Stimulated activated CD4-positive, alpha-beta T cell treated with anti-CD3 and anti-CD28 coated beads, TNF-alpha, amount 100 ng/mL, for 4 hours (primary cell): ENCODE results near the gene UBL3.

ENCODE experiments used
- DNase-seq, 3 experiments: peaks; one replicate each; pipeline ENCODE4 v3.0.0-alpha.2; 2020; ENCODE audit warnings: low read depth in 3 of 3

UBL3 gene

DNA sequence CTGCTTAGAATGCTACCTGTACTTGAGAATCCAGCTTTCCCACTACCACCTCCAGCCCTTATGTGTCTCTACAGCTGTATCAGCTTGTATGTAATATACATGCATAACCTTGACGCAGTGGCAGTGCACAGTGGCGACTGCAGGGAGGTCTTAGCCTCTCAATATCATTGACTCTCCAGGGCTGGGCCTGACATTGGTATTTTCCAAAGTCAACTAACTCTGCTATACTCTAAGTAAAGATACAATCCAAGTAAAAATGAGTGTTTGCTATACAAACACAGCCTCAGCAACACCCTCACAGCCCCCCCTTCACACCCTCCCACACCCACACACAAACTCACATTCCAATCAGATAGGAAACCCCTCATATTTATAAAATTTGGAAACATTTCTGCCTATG, 6.7 kb upstream of the UBL3 start:
- no peak for DNase-seq

GRCh38 chr13:29856426-29856825, 6.0 kb upstream of the UBL3 start:
- DNase-seq: no peak

GRCh38 chr13:29855784-29856183, 5.4 kb upstream of the UBL3 start:
- no peak for DNase-seq

DNA sequence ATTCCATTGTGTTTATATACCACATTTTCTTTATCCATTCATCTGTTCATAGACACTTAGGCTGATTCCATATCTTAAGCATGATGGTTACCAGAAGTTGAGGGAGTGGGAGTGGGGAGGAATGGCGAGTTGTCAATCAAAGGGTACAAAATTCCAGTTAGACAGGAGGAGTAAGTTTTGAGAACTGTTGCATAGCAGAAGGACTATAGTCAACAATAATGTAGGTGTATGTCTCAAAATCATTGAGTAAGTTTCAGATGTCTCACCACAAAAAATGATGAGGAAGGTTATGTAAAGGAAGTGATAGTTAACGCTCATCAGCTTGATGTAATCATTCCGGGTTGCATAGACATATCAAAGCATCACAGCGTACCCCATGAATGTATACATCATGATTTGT, 4.6 kb upstream of the UBL3 start:
- DNase-seq: no peak

DNA sequence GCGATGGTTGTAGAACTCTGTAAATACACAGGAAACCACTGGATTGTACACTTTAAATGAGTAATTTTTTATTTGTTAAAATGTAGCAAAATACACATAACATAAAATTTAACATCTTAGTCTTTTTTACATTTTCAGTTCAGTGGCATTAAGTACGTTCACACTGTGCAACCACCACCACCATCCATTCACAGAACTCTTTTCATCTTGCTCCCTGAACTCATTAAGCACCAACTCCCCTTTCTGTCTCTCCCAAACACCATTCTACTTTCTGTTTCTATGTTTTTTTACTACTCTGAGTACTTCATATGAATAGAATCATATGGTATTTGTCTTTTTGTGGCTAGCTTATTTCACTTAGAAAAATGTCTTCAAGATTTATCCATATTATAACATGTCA, 2.7 kb upstream of the UBL3 start:
- DNase-seq: no peak

- no peak for DNase-seq
Measured at GRCh38 chr13:29852472-29853054, 2.1 kb upstream of the UBL3 start.

DNA sequence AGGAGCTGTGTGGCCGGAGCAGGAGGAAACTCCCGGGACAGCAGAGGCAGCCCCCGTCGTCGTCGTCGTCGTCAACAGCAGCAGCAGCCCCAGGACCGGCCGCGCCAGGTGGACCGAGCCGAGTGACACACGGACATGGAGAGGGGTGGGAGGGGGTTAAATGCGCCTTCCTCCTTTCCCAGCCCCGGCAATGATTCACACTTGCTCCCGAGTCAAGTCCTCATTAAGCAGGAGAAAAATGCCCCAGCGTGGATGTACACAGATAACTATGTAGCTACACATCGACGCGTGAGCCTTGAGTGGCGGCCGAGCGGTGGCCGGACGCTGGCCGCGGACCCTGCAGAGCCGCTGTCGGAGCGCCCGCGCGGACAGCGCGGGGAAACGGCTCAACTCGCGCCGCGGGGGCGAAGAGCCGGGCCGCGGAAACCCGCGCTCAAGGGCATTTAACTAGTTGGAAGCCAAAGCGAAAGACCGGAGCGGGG, 645 bp downstream of the UBL3 start:
- peak in 1 of 3 experiments; percentile 8 for DNase-seq

DNA sequence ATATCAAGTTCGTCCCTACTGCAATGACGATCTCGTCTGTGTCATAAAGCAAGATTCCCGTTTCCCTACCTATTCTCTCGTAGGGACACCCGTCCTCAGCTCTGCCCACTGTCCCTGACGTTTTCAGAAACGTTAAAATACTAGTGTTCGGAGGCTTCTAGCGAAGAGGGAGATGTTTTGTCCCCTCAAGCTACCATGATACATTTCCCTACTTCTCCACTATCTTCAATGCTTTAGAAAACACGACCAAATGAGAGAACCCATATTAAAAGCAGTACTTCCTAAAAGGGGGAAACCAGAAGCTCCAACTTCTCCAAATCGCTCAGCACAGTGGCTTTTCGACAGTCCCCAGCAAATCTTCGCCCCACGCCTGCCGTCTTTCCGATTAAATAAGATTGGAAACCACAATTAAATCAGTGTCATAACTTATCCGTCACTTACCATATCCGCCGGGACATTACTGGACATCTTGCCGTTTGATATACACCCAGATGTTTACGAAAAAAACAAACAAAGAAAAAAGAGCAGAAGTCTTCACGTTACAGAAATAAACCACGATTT, 1.3 kb downstream of the UBL3 start:
- no peak for DNase-seq

DNA sequence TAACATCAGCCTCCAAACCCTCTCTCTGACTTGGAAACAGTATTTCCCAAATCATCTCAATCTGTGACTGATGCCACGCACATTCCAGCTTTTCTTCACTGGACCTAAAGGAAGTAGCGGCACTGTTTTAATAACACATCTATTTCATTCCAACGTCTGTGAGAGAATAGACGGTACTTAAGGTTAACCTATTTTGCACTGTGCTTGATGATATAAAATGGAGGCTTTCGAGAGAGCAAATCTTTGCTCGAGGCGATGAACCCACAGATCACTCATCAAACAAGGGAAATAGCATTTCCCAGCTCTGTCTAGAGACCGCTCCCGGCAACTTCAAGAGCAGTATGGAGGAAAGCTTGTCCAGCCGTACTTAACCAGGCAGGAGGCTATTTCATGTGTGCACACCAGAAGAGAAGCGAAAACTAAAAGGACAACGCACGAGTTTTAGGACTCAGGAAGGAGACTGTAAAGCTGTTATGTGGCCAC, 2.9 kb downstream of the UBL3 start:
- no peak for DNase-seq

DNA sequence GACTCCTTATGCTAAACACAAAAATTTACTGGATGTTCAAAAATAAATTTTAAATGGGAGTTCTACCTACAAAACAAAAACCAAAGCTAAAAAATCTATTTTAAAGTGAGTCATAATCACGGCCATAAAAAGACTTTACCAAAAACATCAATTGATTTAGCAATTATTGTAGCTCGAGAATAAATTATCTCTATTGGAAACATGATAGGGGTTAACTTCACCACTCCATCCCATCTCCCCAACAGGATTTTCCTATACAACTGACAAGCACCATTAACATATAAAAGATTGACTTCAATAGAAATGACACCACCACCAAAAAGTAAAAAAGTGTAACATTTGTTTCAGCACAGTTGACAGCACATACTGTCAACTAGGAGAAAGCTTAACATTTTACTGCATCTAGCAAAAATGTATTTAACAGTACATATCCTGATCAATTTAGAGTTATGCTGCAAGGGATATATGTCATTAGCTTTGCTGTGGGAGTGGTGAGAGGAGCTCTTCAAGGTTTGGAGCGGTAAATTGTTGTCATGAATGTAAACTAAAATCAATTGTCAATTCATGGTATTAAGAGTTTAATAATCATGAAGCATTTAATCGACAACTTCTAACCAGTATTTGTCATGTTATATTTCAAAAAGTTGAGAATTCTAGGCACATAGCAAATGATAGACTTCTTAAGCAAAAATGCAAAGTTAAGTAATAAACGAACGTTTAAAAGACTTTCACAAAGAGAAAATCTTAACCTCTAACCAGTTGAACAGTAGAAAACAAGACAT, 3.8 kb downstream of the UBL3 start:
- DNase-seq: no peak

- DNase-seq: no peak
Measured at GRCh38 chr13:29845440-29846056, 4.9 kb downstream of the UBL3 start.

- no peak for DNase-seq
Measured at GRCh38 chr13:29844441-29844840, 6.0 kb downstream of the UBL3 start.

DNA sequence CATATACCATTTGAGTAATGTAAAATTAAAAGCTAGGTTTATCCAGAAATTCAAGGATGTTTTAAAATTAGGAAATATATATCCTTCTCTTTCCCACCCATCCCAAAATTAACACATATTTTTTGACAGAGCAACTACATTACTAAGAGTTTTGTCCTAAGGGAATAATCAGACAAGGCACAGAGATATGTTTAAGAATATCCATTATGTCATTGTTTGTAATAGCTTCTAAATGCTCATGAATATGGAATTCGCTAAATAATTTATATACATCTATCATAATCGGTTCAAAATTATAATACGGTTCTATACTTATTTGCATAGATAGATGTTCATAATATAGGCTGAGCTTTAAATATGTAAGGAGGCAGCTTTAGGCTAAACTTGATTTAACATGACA, 9.8 kb downstream of the UBL3 start:
- DNase-seq: no peak

- DNase-seq: no peak
Measured at GRCh38 chr13:29835280-29836061, 14.9 kb downstream of the UBL3 start.

- DNase-seq: no peak
Measured at GRCh38 chr13:29832761-29833298, 17.6 kb downstream of the UBL3 start.

DNA sequence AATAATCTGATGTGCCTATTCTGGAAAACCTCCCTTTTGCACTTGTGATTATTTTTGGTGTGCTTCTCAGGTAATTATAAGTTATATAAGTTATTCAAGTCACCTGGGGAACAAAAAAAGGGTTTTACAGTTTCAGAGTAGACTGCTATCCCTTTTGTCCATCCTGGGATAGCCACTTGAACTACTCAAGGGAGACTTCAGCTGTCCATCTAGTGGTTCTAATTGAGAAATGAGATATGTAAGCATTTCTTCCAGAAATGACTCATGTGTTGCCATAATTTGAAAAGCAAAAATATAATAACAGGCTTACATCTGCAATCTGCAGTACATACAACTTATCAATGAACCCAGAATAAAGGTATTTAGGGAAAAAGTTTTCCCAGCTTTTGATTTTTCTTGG, 20.4 kb downstream of the UBL3 start:
- no peak for DNase-seq

- DNase-seq: no peak
Measured at GRCh38 chr13:29819143-29819542, 31.3 kb downstream of the UBL3 start.

DNA sequence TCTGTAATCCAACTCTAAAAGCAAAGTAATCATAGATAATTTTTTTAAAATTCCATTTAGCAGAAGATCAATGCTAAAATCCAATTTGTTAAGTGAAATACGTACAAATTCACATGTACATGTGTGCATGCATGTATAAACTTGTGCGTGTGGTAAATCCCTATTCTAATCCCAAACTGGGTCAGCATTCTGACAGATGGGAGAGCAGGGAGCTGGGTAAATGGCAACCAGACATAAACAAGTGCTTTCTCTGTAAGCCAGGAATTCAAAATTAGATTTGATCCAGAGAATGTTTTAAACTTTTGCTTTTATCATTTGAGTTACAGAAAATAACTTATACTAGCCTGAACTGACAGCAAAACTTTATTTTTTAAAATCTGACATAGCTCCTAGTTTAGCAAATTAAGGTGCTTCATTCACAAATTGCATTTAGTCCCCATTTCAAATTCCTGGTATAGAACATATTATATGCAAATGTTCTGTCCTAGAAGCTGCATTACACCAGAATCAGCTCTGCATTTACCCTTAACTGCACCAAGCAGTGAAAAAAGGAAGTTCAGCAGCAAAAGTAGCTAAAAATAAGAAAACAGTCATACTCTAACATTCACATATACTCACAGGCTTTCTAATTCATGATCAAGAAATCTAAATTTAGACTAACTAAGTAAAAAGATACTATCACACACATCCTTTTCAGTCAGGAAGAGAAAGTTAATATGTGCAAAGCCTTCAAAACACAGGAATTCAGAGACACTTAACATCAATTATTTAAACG, 32.6 kb downstream of the UBL3 start:
- DNase-seq: no peak

GRCh38 chr13:29816715-29817114, 33.7 kb downstream of the UBL3 start:
- no peak for DNase-seq

DNA sequence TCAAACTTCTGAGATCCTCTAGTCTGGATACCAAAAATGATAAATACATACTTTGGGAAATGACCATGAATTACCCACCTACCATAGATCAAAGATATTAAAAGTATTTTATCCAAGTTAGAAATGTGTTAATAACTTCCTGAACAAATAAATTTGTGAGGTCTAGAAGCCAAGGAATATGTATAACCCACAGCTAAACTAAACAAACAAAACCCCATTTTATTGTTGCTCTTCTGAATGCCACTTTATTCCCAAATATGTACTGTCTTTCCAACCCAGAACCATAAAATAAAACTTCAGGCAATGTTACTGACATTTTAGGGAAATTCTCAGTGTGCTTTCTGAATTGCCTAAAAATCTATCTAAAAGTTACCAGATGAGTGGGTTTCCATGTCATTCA, 35.1 kb downstream of the UBL3 start:
- no peak for DNase-seq

- DNase-seq: no peak
Measured at GRCh38 chr13:29810898-29811297, 39.5 kb downstream of the UBL3 start.
